ENCODE data around the gene TBC1D20.

TBC1D20 gene

DNA sequence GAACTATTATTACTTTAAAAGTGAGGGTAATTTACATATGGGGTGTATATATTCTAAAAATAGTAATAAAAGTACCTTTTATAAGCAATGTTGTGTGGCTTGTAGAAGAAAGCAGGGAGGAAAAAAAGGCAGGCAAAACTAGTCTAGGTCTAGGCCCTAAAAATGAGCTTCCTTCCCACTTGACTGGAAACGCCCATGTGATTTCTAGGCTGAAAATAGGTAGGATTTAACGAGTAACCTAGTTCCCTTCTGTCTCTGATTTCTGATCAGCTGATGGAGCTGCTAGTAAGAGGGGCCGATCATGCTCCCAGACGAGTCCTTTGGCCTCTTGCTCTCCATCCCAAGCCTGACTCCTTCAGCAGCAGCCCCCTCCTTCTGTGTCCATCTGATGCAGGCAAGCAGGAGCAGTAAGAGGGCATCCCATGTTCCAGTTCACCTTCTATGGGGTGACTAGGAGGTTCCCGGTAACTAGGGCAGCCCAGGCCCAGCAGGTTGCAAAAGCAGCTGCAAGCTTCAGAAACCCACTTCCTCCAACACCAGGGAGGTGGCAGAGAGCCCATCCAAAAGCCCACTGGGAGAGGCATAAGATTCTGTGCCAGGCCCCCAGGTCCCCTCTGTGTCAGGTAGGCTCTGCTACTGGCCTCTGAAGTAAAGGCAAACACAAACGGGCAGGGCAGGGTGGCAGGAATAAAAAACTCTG lies 24.4 kb downstream of the TBC1D20 start:
- peak in 1 of 14 donors; percentile 10 for DNase-seq

DNA sequence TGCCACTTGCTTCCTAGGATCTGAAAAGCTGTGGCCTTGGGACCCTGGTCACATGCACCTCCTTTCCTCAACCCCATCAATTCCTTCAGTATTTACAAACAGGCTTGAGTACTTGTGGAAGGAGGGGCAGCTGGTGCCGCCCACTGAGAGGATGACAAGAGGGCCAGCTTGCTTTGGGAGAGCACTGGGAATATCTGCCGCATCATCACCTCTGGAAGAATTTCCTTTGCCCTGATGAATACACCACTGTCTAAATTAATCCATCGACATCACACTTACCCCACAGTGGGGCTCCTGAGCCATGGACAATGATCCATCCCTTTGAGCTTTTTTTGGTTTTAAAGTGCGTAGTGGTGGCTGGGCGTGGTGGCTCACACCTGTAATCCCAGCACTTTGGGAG lies 25.9 kb downstream of the TBC1D20 start:
- DNase-seq: no peak

DNA sequence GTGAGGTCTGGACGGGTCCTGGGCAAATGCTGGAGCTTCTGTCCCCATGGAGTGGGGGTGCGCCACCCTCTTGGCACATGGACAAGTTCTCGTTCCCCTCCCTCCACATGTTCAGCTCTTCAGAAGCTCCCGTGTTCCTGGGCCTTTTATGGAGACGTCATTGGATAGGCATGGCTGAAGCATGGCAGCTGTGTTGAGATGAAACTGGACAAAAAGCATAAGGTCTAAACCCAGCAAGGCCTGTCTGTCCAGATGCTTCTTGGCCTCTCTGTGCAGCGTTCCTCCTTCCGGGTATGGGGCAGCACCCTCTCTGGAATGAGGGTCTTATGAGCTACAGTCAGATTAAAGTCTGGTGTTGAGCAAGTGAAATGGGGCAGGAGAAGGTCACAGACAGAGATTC lies 26.8 kb downstream of the TBC1D20 start:
- DNase-seq: no peak

DNA sequence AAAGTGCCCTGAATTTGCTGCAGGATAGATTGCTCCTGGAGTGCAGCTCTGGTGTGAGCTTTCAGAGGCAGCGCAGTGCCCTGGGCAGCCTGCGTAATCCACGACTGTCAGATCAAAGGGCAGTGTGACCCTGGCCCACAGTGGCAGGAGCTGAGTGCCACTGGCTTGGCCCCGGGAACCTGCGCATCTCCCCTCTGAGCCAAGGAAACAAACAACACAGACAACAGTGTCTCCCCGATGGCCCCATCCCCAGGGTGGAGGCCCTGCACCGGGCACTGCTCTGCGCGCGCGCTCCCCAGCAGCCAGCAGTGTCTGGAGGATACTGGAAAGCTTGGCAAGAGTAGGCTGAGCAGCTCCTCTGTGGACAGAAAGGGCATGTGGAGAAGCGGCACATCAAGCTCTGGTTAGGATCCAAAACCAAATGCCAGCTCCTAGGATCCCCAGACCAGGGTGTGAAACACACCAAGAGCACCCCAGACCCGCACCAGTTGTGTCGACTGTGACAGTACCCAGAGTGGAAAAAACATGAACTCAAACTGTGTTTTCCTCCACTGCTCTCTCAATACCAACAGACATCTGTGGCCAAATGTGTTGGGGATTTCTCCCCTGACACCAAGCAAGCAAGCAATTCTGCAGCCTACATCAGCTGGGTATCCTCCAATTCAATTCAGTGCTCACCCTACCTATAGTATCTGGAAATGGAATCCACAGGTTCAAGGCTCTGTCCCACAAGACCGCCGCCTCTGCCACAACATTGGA lies 27.5 kb downstream of the TBC1D20 start:
- peak in 1 of 14 donors; percentile 4 for DNase-seq

DNA sequence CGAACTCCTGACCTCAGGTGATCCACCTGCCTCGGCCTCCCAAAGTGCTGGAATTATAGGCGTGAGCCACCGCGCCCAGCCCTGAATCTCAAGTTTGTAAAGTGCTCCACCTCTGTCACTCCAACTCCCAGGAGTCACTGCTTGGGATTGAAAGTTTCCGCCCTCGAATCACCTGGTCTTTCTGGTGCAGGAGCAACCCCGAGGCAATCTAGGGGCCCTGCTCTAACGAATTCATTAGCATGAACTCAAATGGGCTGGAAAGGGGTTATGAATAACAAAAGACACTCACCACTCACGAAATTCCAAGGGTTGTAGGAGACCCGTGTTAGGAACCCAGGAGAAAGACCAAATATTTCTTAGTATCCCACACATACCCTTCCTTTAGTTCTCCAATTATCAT lies 28.1 kb downstream of the TBC1D20 start:
- no peak for DNase-seq

DNA sequence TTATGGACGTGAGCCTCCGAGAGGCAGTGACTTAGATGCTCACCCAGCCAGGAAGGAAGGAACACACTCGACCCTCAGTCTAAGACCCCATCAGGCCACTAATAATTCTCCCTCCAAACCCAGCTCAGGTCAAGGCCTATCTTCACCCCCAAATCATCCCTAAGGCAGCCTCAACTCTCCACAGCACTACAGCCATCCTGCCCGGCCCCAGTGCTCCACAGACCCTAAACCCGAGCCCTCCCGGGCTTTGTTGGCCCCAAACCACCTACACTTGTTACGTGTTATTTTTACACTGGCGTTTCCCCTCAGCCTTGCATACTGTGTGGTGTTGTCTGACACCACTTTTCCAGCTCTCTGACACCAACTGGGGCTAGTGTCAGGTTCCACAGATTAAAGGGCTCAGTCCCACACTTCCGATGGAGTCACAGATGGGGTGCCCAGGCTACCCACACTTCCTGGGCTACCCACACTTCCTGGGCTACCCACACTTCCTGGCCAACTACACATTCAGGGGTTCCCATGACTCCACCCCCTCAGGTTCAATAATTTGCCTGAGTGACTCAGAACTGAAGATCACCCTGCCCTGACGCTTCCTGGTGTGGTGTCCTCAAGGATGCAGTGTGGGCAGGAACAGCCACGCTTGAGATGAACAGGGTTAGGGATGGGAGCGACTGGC lies 28.9 kb downstream of the TBC1D20 start:
- DNase-seq: no peak

DNA sequence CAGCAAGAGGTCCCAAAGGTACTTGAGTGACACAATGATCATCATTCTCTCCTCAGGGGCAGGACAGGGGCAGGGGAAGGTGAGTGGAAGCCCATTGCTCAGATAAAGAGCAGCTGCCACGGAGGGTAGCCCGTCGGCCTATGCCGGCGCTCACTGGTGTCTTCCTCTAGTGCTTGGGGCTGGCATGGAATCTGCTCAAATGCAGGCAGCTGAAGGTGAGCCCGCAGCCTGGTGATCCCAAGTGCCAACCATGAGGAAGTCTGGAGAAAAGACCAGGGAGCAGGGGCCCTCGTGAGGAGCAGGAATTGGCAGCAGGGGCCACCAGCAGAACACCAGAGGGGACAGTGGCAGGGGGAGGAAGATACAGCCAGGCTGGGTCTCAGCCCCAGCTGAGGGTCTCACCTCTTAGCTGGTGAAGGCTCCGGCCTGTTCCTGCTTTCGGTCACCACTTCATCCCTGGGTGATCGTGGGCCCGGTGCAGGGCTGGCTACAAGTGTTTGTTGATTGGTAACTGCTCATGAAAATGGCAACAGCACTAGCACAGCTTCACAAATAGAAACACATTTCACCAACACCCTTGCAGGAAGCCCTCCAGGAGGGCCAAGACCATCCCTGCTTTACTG lies 29.5 kb downstream of the TBC1D20 start:
- no peak for DNase-seq

DNA sequence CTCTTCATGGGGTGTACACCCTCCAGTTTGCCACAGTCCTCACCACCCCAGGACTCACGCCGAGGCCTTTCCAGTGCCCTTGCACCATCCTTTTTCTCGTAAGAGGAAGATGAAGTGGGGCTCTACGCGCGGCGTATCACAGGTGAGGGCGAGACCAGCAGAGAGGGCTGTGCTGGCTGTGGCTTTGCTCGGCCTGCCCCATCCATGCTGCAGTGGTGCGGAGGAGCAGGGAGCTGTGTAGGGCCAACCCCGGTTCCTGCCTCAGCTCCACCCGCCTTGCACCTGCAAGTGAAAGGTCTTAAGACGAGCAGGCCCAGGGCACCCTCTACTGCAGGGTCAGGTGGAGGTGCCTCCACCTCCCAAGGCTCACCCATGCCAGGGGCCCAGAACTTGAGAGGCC lies 30.1 kb downstream of the TBC1D20 start:
- no peak for DNase-seq

DNA sequence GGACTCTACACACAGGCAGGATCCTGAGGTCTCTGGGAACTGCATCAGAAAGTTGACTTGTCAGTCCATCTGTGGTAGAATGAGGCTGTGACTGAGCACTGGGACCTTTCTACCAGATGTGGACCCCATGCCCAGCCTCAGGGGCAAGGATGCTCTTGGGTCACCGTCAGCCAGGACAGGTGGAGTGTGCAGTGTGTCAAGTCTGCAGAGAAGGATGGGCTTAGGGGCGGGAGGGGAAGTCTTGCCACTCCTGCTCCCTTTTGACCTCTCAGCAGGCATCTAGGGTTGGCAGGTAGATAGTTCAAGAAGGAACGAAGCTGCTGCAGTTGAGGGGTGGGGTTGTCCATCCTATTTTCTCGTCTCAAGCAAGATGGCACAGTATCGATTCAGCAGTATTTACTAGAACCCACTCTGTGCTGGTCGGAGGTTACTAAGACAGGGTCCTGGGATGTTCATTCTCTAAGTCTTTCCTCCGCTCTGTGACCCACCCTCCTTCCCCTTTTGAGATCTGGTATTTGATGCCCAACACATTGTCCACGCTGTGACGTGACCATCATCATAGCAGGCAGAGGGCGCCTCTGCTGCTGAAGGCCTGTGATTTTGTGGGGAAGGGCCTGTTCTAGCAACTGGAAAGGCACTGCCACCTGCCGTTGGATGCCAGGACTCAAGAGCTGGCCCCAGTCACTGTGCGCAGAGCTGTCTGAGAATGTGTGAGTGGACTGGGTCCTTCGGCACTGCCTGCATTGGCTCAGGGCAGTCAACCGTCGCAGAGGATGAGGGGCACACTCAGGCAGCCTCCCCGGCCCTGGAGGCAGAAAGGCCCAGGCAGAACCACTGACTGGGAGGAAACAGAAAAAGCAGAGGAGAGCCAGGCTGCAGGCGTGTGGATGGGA lies 31.1 kb downstream of the TBC1D20 start:
- DNase-seq: peak in 13 of 14 donors; percentile 14 to 68 (median 42)

DNA sequence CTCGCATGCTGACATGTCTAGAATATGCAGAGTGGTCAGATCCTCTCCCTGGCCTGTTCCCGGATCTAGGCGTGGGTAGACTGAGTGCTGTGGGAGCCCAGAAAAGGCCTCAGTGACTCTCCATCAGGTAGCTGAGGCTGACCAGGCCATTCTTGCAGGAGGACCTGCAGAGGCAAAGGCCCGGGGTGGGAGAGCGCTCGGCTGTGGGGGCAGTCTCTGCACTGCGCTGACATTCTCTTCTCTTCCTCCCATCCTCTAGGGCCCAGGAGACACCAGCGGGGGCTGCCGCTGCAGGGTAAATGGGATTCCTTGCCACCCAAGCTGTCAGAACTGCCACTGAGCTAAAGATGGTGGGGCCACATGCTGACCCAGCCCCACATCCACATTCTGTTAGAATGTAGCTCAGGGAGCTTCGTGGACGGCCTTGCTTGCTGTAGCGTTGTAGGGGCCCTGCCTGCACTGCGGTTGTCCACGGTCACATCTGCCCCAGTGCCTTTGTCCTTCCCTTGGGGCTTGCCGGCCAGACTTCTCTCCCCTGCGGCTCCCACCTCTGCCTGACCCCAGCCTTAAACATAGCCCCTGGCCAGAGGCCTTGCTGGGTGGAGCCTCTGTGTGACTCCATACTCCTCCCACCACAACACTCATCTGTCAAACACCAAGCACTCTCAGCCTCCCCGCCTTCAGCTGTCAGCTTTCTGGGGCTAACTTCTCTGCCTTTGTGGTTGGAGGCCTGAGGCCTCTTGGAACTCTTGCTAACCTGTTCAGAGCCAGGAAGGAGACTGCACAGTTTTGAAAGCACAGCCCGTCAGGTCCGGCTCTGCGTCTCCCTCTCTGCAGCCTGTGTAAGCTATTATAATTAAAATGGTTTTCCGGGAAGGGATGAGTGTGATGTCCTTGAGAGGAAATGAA lies 32.0 kb downstream of the TBC1D20 start:
- no peak for DNase-seq

DNA sequence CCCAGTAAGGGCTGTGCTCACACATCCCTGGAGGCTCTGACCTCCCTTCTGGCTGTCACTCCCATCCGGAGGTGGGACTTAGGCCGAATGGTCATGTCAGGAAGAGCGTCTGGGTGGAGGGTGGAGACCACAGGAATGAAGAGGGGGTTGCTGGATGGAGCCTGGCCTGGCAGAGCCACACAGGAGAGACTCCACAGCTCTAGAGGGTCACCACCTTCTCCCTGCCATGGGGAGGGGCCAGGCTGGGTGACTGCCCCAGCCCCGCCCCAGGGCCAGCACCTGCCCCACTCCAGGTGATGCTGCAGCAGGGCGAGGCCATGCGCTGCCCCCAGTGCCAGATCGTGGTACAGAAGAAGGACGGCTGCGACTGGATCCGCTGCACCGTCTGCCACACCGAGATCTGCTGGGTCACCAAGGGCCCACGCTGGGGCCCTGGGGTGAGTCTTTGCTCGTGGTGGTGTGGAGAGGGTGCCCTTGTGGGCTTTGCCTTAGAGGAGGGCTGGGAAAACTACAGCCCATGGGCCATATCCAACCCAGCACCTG lies 33.6 kb downstream of the TBC1D20 start:
- DNase-seq: no peak

DNA sequence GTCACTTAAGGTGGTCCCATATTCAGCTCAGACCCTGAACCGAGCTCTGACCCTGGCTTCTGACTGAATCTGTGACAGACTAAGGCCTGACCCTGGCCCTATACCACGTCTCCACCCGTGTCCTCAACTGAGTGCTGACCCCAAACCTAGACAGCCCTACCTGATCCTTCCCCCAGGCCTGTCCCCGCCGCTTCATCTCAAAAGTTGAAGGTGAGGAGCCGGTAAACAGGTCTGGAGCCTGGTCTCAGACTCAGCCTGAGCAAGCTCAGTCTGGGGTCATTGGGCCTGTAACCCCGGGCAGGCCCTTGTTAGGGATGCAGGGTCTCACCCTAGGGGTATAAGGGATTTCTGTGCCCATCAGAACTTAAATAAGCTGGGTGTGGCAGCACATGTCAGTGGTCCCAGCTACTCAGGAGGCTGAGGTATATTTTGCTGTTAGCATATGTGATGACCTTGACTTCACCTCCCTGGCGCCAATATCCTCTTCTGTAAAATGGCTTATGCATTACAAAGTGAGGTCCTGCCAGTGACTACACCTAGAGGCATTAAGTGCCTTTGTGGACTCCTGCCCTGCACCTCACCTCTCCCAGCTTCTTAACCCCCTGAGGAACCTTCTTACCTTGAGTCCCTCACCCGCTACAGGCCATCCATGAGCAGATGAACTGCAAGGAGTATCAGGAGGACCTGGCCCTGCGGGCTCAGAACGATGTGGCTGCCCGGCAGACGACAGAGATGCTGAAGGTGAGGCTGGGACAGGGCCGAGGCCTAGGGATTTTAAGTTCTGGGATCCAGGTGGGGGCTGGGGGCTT lies 34.3 kb downstream of the TBC1D20 start:
- DNase-seq: no peak

DNA sequence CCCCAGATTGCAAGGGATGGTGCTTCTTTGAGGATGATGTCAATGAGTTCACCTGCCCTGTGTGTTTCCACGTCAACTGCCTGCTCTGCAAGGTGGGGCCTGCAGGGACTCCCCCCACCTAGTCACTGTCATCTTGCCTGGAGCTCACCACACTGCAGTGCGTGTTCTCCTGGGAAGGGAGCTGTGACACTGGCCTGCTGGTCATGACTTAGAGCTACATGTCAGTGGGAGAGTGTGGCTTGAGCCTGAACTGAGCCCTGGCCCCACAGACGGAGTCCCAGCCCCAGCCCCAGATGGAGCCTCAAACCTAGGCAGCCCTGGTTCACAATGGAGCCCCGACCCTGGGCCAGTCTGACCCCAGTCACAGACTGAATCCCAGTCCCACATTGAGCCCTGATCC lies 34.9 kb downstream of the TBC1D20 start:
- no peak for DNase-seq

DNA sequence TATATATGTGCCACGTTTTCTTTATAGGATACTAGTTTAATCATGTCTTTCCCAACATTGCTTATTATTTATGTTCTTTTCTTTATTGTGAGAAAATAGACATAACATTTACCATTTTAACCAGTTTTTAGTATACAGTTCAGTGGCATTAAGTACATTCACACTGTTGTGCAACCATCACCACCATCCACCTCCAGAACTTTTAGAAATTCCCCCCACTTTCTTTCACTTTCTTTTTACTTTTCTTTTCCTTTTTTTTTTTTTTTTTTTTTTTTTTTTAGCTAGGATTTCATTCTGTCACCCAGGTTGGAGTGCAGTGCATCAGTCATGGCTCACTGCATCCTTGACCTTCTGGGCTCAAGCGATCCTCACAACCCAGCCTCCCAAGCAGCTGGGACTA lies 35.8 kb downstream of the TBC1D20 start:
- DNase-seq: no peak

DNA sequence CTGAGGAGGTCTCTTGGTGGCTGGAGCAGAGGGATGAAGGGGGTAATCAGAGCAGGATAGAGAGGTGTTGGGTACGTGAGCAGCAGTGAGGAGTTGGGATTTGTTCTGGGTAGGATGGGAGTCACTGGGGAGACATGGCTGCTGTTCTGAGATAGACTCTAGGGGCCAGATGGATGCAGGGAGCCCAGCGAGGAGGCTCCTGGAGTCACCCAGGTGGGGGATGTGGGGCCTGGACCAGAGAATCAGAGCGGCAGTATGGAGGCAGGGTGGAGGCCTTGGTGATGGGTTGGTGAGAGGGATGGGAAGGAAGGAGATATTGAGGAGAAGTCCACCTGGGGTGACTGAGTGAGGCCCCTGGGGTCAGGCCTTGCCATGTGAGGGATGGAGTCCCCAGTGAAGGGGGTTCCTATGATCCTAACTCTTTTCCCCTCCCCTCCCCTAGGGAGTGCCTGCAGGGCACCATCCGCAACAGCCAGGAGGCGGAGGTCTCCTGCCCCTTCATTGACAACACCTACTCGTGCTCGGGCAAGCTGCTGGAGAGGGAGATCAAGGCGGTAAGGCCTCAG lies 40.6 kb downstream of the TBC1D20 start:
- no peak for DNase-seq

DNA sequence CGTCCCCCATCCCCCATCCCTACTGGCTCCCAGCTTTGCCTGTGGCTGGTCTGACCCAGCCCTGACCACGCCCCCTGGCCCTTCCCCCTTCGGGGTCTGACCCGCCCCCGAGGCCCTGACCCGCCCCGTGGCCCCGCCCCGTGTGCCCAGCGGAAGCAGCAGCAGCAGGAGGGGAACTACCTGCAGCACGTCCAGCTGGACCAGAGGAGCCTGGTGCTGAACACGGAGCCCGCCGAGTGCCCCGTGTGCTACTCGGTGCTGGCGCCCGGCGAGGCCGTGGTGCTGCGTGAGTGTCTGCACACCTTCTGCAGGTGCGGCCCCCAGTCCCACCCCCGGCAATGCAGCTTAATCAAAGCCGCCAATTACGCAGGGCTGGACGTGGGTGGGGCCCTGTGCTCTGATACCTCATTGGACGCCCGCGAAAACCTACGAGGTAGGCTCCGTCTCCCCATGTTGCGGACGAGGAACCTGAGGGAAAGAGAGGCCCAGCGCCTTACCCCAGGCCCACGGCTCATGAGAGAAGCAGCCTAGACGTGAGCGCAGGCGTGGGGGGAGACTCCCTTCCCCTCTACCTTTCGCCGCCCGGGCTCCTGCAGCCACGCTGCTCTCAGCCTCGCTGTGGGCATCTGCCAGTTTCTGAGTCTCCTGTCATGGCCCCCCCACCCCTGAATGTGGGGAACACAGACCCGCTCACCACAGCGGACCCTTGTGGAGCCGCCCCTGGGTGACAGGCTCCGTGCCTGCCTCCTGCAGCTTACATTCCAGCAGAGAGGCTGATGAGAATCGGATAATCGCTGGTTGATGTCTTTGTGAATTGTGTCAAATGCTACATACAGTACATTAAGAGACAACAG lies 41.4 kb downstream of the TBC1D20 start:
- DNase-seq: no peak

DNA sequence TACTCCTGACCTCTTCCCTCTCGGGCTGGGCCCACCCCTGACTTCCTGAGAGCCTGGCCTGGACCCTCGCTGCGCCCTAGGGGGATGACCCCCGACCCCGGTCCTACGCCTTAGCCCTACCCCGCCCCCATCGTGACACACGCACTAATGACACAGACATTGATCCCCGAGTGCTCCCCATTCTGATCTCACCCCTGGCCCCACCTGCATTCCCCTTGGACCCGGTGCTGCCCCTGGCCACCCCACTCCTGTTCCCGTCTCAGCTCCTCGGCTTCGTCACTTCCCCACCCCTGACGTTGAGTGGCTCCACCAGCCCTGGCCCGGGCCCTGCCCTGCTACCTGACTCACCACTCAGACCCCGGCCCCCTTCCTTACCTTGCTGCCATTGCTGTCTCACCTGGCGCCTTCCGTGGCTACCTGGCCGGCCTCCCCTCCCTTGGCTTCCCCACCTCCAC lies 42.1 kb downstream of the TBC1D20 start:
- DNase-seq: no peak

DNA sequence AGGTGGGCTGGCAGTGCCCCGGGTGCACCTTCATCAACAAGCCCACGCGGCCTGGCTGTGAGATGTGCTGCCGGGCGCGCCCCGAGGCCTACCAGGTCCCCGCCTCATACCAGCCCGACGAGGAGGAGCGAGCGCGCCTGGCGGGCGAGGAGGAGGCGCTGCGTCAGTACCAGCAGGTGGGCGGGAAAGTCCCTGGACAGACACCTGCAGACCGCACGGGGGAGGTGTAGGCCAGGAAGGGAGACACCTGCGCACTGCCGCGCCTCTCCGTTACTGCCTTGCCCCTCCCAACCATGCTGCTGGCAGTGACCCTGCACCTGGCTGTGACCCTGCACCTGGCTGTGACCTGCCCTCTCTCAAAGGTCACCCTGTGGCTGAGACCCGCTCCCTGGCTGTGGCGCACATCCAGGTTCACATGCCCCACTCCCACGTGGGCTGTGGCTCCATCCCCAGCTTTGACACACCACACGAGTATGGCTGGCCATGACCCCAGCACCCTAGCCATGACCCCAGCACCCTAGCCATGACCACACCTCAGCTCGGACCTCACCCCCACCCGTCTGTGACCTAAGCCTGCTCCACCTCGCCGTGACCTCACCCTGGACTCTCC lies 42.7 kb downstream of the TBC1D20 start:
- DNase-seq: no peak

Data from C1 segment of cervical spinal cord (tissue), 14 donors.